Activated CD4-positive, alpha-beta T cell treated with anti-CD3 and anti-CD28 coated beads, Interleukin-2, amount 50 U/mL, for 1 hour (primary cell): ENCODE measurements around the gene BRS3.
"Not testable (repeated sequence)": the region's sequence is repeated elsewhere in the genome, so short reads cannot be mapped to it uniquely, and the experiment has no call there.

Source experiments
- DNase-seq: peaks from one replicate; pipeline ENCODE4 v3.0.0-alpha.2; 2020

BRS3 gene

GRCh38 chrX:136487647-136488046, at the start of gene BRS3:
Gene BRS3 (plus strand): TSS chrX:136487947. CDS start chrX:136488115, 168 bp downstream.
- no peak for DNase-seq

- DNase-seq = no peak
Observed at GRCh38 chrX:136438192-136438591, 49.6 kb upstream of the BRS3 start.

- not testable (repeated sequence) for DNase-seq
Observed at GRCh38 chrX:136445674-136446073, 42.1 kb upstream of the BRS3 start.

- DNase-seq = no peak
Observed at GRCh38 chrX:136446208-136446607, 41.5 kb upstream of the BRS3 start.

GRCh38 chrX:136447308-136447707, 40.4 kb upstream of the BRS3 start:
- DNase-seq = no peak

- no peak for DNase-seq
Observed at GRCh38 chrX:136447968-136448367, 39.8 kb upstream of the BRS3 start.

- DNase-seq = no peak
Observed at GRCh38 chrX:136450050-136450830, 37.5 kb upstream of the BRS3 start.

GRCh38 chrX:136452614-136453013, 35.1 kb upstream of the BRS3 start:
- no peak for DNase-seq

GRCh38 chrX:136453114-136453513, 34.6 kb upstream of the BRS3 start:
- DNase-seq = no peak

- DNase-seq = no peak
Observed at GRCh38 chrX:136453771-136454170, 34.0 kb upstream of the BRS3 start.

- no peak for DNase-seq
Observed at GRCh38 chrX:136456133-136456532, 31.6 kb upstream of the BRS3 start.

- no peak for DNase-seq
Observed at GRCh38 chrX:136457303-136457917, 30.3 kb upstream of the BRS3 start.

- DNase-seq = no peak
Observed at GRCh38 chrX:136464589-136464988, 23.2 kb upstream of the BRS3 start.

- no peak for DNase-seq
Observed at GRCh38 chrX:136467303-136467702, 20.4 kb upstream of the BRS3 start.

- no peak for DNase-seq
Observed at GRCh38 chrX:136468391-136469103, 19.2 kb upstream of the BRS3 start.

- DNase-seq = no peak
Observed at GRCh38 chrX:136473663-136474062, 14.1 kb upstream of the BRS3 start.

- no peak for DNase-seq
Observed at GRCh38 chrX:136475236-136475635, 12.5 kb upstream of the BRS3 start.

- DNase-seq = no peak
Observed at GRCh38 chrX:136476501-136476900, 11.2 kb upstream of the BRS3 start.

GRCh38 chrX:136477026-136477425, 10.7 kb upstream of the BRS3 start:
- no peak for DNase-seq

- no peak for DNase-seq
Observed at GRCh38 chrX:136480383-136480782, 7.4 kb upstream of the BRS3 start.

GRCh38 chrX:136488706-136489105, 959 bp downstream of the BRS3 start:
- no peak for DNase-seq

GRCh38 chrX:136491832-136492231, 4.1 kb downstream of the BRS3 start:
- no peak for DNase-seq

- DNase-seq = no peak
Observed at GRCh38 chrX:136493011-136493410, 5.3 kb downstream of the BRS3 start.

- DNase-seq = no peak
Observed at GRCh38 chrX:136495043-136495442, 7.3 kb downstream of the BRS3 start.
